NCI-H82 (cell line): Measurements from ENCODE around the gene SLC25A13.
"Not testable (repeated sequence)": the region's sequence is repeated elsewhere in the genome, so short reads cannot be mapped to it uniquely, and the experiment has no call there.

ENCODE experiments used
- DNase-seq: peaks from one replicate; lab custom pipeline; 2025; lab: John Stamatoyannopoulos, UW

The SLC25A13 gene

DNA sequence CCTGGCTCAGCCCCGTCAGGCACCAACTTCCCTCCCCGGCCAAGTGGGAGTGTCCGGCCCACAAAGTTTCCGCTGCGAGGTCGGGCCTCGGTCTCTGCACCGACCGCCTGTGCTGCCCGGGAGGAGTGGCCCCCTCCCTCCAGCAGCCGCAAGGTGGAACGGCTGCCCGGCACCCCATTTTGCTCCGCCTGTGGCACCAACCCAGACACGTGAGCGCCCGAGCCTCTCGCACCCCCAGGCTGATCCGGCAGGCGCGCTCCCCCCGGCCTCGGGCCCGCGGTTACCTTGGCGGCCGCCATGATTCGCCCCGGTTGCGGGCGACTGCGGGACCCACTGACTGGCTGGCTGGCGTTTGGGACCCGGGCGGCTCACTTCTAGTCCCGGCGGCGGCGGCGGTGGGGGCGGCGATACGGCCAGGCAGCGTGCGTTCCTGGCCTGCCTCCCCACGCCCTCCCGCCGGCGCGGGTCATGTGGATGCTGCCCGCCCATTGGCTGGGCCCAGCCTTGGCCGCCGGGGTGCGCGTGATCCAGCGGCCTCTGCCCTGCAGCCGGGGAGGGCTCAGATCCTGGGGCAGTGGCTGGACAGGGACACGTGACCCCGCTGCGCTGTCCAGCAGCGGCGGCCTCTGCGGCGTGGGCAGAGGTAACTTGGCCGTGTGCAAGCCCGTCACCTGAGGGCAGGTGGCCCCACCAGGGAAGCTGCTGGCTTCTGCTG is at the start of gene SLC25A13:
TSS of gene SLC25A13 (minus strand) at position 441 of the 715 bp plus-strand sequence. CDS start at position 299, 142 bp downstream.
- DNase-seq = peak; percentile 90

DNA sequence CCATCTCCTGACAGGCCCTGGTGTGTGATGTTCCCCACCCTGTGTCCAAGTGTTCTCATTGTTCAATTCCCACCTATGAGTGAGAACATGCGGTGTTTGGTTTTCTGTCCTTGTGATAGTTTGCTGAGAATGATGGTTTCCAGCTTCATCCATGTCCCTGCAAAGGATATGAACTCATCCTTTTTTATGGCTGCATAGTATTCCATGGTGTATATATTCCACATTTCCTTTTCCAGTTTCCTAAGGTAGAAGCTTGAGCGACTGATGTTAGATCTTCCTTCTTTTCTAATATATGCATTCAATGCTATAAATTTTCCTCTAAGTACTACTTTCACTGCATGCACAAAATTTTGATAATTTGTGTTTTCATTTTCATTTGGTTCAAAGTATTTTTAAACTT is 44.0 kb upstream of the SLC25A13 start:
- not testable (repeated sequence) for DNase-seq

- DNase-seq = no peak
Measured at GRCh38 chr7:96361116-96361857, 39.4 kb upstream of the SLC25A13 start.

DNA sequence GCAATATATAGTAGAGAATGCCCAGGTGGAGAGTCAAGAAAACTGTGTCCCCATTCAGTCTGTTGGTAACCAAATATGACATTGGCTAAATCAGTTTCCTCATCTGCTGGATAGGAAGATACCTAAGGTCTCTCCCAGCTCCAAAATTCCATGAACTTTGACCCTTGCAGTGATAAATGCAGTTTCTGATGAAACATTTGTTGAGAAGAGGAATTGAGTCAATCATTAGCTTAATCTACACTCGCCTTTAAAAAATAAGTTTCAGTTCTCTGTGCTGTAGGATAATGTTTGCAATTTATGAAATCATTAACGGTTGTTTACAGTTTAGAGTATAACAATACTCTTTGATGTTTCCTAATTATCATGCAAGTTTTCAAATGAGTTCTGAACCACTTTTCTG is 38.0 kb upstream of the SLC25A13 start:
- no peak for DNase-seq

DNA sequence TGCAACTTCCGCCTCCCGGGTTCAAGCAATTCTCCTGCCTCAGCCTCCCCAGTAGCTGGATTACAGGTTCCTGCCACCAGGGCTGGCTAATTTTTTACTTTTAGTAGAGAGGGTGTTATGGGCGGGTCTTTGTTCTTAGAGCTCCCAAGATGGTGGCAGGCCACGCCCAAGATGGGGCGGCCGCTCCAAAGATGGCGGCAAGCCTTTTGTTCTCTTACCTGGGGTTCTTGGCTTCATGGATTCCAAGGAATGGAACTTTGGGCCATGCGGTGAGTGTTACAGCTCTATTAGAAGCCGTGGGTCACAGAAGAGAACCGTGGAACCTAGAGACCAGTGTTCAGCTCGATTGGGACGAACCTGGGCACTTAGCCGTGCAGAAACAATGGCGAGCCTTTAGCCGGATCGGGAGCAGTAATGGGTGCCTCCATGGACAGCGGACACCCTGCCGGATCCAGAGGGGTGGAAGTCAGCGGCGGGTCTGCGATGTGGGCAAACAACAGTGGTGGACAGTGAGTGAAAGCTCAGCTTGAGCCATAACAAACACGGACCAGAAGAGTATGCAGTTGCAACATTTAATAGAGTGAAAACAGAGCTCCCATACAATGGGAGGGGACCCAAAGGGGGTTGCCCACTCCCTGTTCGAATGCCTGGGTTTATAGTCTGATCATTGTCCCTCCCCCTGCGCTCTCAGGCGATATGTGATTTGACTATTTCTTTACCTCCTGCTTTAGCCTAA is 36.5 kb upstream of the SLC25A13 start:
- DNase-seq = not testable (repeated sequence)

GRCh38 chr7:96355990-96356506 is 34.1 kb upstream of the SLC25A13 start:
- no peak for DNase-seq

GRCh38 chr7:96354881-96355280 is 33.0 kb upstream of the SLC25A13 start:
- peak; percentile 9 for DNase-seq

- DNase-seq = no peak
Measured at GRCh38 chr7:96349572-96349971, 27.7 kb upstream of the SLC25A13 start.

DNA sequence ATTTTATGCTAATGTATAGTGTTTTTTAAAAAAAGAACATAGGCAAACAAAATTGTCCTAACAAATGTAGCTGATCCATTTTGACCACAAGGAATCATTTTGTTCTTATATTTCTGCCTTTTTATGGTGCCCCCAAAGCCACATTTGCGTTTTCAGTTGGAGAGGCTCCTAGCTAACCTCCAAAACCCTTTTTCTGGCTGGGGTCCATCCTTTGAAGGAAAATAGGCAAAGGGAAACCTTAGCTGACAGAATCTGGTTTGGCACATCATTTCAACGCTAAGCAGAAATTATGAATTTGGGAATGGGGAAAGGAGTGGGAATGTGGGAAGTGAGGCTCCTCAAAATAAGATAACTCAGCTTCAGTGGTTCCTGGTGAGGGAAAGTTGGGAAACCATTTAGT is 25.6 kb upstream of the SLC25A13 start:
- DNase-seq = no peak

DNA sequence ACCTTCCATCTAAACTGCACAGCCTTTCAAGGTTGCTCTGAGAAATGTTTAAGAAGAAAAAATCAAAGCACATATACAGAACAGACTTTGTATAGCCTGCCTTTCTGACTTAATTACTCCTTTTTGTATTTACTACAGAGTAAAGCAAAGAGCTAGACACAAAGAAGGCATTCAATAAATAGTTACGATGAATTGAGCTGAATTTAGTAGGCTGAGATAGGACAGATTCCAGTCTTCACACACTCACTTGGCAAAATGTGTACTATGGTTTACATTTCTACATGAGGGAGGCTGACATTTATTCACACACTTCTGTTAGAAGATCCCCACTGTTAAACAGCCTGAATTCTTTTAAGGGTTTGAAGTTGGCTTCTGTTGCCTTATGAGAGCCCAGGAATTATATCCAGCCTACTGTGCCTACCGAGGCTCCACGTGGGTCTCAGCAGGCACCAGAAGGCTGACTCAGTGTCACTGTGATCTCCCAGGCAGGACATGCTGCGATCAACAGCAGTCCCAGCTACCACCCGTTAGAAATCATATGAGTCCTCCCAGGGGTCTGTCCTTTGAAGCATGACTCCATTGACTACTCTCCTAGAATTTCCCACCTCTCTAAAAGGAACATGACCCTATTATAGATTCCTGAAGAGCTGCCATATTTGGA is 24.5 kb upstream of the SLC25A13 start:
- no peak for DNase-seq

DNA sequence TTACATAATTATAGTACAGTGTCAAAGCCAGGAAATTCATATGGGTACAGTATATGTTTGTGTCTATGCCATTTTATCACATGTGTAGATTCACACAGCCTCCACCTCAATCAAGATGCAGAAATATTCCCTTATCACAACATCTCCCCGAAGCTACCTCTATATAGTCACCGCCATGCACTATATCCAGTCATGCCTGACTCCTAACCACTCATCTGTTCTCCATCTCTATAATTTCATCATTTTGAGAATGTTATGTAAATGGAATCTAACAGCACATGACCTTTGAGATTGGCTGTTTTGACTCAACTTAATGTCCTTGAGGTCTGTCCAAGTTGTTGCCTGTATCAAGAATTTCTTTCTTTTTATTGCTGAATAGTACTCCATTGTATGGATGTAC is 22.3 kb upstream of the SLC25A13 start:
- no peak for DNase-seq

DNA sequence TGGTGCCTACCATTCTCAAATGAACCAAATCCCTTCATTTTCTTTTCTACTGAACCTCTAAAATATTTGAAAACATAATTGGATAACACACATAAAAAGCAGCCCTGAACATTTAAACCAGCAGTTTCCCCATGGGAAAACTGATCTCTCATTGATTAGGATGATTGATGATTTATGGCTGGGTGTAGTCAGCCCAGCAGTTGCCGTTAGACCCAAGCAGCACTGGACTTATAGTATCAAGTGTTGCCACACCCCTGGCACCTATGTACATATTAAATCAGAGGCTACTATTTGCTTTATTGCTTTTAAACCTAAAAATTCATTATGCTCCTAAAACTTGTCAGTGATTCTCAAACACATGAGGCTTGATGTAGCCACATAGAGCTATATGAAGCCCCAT is 20.2 kb upstream of the SLC25A13 start:
- DNase-seq = no peak

- DNase-seq = no peak
Measured at GRCh38 chr7:96337519-96337918, 15.6 kb upstream of the SLC25A13 start.

GRCh38 chr7:96332325-96332724 is 10.4 kb upstream of the SLC25A13 start:
- DNase-seq = no peak

- no peak for DNase-seq
Measured at GRCh38 chr7:96331775-96332174, 9.9 kb upstream of the SLC25A13 start.

- DNase-seq = no peak
Measured at GRCh38 chr7:96331233-96331632, 9.3 kb upstream of the SLC25A13 start.

DNA sequence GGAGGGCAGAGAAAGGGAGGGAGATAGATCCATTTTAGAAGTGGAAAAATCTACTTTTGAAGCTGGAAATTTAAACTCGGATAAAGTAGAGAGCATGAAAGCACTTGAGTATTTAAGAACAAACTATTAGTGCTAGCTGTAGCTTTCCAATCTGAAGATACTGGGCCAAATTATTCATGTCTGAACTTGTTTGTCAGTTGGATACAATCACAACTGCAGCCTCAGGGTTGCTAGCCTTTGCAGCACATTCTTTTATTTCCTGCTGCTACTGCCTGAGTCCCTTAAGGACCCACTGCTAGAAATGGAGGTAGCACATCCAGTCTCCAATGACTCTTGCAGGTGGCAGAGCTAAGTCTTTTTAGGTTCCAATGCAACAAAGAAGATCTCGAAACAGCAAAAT is 8.3 kb upstream of the SLC25A13 start:
- DNase-seq = no peak

DNA sequence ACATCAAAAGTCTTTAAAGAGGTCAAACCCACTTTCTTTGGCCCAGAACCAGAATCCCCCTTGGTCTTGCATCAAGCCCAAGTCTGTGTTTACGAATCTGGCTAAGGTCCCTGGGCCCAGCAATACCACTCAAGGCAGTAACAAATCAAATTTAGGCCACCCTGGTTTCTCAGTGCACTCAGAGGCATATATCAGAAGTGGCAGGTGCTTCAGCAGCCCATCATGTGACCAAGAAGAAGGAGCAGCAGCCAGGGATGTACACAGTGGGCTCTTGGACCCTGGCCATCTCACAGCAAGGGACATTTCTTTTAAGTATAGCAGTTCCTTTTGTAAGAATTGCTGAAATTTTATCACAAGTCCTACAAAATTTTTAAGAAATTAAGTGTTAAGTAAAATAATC is 7.3 kb upstream of the SLC25A13 start:
- DNase-seq = no peak

DNA sequence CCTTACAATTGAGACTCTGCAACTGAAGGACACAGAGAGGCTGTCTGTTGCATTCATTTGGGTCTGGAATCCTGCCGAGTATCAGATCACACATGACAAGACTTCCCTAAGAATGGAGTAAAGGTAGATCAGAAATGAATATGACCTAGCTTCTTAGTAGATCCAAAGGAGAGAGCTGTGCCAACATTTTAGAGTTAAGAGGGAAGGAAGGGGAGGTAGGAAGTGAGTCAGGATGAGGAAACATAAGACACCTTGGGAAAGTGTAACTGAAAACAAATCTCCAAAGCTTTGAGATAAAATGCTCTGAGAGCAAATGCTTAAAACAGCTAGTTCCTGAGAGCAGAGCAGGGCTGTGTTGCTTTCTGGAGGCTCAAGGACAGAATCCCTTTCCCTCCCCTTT is 6.1 kb upstream of the SLC25A13 start:
- no peak for DNase-seq

GRCh38 chr7:96327429-96327828 is 5.5 kb upstream of the SLC25A13 start:
- peak; percentile 66 for DNase-seq

DNA sequence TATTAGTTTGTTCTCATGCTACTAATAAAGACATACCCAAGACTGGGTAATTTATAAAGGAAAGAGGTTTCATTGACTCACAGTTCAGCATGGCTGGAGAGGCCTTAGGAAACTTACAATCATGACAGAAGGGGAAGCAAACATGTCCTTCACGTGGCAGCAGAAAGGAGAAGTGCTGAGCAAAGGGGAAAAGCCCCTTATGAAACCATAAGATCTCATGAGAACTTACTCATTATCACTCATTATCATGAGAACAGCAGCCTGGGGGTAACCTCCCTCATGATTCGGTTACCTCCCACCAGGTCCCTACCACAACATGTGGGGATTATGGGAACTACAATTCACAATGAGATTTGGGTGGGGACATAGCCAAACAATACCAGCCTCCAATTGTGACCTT is 4.9 kb upstream of the SLC25A13 start:
- DNase-seq = not testable (repeated sequence)

DNA sequence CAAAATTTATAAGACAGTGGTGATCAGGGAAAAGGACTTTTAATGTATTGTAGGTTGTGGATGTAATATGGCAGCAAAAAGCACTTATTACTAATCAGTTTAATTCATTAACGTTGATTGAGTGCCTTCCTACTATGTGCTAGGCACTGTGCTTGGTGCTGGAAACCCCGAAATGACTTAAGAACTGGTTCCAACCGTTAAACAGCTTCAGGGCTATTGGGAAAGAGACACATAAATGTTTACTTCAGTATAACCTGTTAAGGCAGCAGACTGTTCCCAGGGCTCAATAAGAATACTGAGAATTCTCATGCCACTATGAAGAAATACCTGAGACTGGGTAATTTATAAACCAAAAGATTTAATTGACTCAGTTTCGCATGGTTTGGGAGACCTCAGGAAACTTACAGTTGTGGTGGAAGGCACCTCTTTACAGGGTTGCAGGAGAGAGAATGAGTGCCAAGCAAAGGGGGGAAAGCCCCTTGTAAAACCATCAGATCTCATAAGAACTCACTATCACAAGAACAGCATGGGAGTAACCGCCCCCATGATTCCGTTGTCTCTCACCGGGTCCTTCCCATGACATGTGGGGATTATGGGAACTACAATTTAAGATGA is 1.1 kb upstream of the SLC25A13 start:
- peak; percentile 17 for DNase-seq
